ENCODE data around the gene ITGB2. TPM values are rescaled to one million over a fixed set of nuclear protein-coding genes. Genes with fewer than 3 reads are reported as not detected.

Gene ITGB2
- total RNA-seq, 2 donors from 2014 or later, result 1.6 to 2.3 TPM

DNA sequence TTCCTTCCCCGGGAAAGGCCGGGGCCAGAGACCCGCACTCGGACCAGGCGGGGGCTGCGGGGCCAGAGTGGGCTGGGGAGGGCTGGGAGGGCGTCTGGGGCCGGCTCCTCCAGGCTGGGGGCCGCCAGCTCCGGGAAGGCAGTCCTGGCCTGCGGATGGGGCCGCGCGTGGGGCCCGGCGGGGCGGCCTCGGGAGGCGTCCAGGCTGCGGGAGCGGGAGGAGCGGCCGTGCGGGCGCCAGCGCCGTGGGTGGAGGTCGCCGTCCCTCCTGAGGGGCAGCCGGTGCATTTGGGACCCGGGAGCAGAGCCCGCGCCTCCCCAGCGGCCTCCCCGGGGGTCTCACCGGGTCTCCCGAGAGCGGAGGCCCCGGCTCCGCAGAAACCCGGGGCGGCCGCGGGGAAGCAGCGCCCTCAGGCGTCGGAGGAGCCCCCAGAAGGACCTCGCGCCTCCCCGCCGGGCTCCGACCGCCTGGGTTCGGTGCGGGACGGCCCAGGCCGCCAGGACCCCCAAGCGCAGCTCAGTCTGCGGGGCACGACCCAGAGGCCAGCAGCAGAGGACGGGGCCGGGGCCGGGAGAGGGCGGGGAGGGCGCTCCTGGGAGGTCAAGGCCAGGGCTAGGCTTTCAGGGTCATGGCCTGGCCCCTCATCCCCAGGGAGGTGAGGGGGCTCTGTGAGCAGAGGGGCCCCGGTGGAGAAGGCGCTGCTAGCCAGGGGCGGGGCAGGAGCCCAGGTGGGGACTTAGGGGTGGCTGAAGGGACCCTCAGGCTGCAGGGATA is 11.9 kb upstream of the ITGB2 start:
- H3K36me3 Mint-ChIP-seq (ENCODE audit: low read depth), result no peaks in the 10 kb centered on the region
- 10% methylated on average over 15 to 68 of the region's 68 CpGs for WGBS, 2 experiments (ENCODE audit: insufficient coverage in 1 of 2, insufficient read length in 1 of 2)
- peaks cover 15% of the 10 kb centered on the region for H3K4me1 Mint-ChIP-seq
- DNase-seq, result peak; percentile 65
- no peak overlapping the region for H3K27ac Mint-ChIP-seq
- H3K27me3 ChIP-seq (ENCODE audit: control insufficient read depth, insufficient read depth, low read length, poor library complexity, severe bottlenecking), result peaks cover 63% of the 10 kb centered on the region
- no peak overlapping the region for H3K27ac ChIP-seq (ENCODE audit: low read depth, low read length)
- H3K9me3 Mint-ChIP-seq, result no peaks in the 10 kb centered on the region
- H3K4me3 Mint-ChIP-seq, result peak overlapping the region; percentile 53
- TF ChIP-seq, protein P1, sequence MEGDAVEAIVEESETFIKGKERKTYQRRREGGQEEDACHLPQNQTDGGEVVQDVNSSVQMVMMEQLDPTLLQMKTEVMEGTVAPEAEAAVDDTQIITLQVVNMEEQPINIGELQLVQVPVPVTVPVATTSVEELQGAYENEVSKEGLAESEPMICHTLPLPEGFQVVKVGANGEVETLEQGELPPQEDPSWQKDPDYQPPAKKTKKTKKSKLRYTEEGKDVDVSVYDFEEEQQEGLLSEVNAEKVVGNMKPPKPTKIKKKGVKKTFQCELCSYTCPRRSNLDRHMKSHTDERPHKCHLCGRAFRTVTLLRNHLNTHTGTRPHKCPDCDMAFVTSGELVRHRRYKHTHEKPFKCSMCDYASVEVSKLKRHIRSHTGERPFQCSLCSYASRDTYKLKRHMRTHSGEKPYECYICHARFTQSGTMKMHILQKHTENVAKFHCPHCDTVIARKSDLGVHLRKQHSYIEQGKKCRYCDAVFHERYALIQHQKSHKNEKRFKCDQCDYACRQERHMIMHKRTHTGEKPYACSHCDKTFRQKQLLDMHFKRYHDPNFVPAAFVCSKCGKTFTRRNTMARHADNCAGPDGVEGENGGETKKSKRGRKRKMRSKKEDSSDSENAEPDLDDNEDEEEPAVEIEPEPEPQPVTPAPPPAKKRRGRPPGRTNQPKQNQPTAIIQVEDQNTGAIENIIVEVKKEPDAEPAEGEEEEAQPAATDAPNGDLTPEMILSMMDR (conservative IDR thresholded peaks at IDR 0.05), result peak; percentile 56
- no peaks in the 10 kb centered on the region for H3K4me1 ChIP-seq (ENCODE audit: control insufficient read depth, insufficient read depth, low read length)
- H3K4me3 ChIP-seq (ENCODE audit: low read length), result peak overlapping the region; percentile 45
- peaks cover 66% of the 10 kb centered on the region for H3K27me3 Mint-ChIP-seq (ENCODE audit: insufficient read depth)
- H3K36me3 ChIP-seq (ENCODE audit: control insufficient read depth, insufficient read depth, low read length), result no peaks in the 10 kb centered on the region
- H3K9ac ChIP-seq (ENCODE audit: extremely low read depth, low read length, poor library complexity, severe bottlenecking), result no peak overlapping the region
- no peaks in the 10 kb centered on the region for H3K9me3 ChIP-seq (ENCODE audit: control insufficient read depth, low read length)

DNA sequence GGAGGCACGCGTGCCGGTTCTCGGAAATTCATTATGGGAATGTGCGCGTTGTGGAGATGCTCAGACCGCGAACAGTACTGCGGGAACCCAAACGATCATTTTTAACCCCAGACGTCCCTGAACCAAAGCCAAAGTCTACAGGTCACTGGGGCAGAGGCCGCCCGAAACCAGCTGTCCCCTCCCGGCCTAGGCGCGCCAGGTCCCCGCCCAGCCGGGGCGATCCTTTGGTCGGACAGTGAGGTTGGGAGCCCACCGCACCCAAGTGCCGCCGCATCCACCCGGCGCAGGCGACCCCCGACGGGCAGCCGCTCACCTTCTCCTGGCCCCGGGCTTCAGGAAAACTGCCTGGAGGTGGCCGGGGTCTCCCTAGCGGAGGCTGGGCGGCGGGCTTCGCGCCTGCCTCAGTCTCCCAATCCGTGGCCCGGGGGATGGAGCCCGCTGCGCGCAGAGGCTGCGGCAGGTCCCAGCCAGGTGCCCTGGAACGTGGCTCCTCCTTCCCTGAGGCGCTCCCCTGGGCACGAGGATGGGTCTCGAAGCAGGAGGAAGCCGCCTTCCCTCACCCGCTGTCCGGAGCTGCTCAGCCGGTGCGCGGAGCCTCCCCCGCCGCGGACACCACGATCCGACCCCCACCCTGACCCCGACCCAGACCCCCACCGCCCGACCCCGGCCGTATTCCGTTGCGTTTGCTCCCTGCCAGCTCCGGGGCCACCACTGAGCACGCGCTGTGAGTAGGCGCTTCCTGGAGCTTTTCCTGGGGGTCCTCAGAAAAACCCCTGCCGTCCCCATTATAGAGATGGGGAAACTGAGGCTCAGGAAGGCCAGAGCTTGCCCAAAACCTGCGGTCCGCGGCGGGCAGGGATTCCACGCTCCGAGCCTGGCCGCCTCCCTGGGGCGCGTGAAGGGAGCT is 11.1 kb upstream of the ITGB2 start:
- peaks cover 22% of the 10 kb centered on the region for H3K4me1 Mint-ChIP-seq
- DNase-seq, result peak; percentile 69
- Histone ChIP-seq H3K4me3 (ENCODE audit: low read length) (peak overlapping the region; percentile 45), H3K4me1 (ENCODE audit: control insufficient read depth, insufficient read depth, low read length) (peaks cover 3% of the 10 kb centered on the region), H3K27me3 (ENCODE audit: control insufficient read depth, insufficient read depth, low read length, poor library complexity, severe bottlenecking) (peaks cover 63% of the 10 kb centered on the region), H3K27ac (ENCODE audit: low read depth, low read length) (no peak overlapping the region), H3K9ac (ENCODE audit: extremely low read depth, low read length, poor library complexity, severe bottlenecking) (no peak overlapping the region), H3K9me3 (ENCODE audit: control insufficient read depth, low read length) (no peaks in the 10 kb centered on the region), H3K36me3 (ENCODE audit: control insufficient read depth, insufficient read depth, low read length) (no peaks in the 10 kb centered on the region)
- no peaks in the 10 kb centered on the region for H3K36me3 Mint-ChIP-seq (ENCODE audit: low read depth)
- H3K27ac Mint-ChIP-seq, result no peak overlapping the region
- no peaks in the 10 kb centered on the region for H3K9me3 Mint-ChIP-seq
- TF ChIP-seq, protein P1 (conservative IDR thresholded peaks at IDR 0.05), result no peak
- peaks cover 63% of the 10 kb centered on the region for H3K27me3 Mint-ChIP-seq (ENCODE audit: insufficient read depth)
- WGBS, 2 experiments (ENCODE audit: insufficient coverage in 1 of 2, insufficient read length in 1 of 2), result 4 to 9% methylated on average over 16 to 78 of the region's 78 CpGs
- peak overlapping the region; percentile 53 for H3K4me3 Mint-ChIP-seq

DNA sequence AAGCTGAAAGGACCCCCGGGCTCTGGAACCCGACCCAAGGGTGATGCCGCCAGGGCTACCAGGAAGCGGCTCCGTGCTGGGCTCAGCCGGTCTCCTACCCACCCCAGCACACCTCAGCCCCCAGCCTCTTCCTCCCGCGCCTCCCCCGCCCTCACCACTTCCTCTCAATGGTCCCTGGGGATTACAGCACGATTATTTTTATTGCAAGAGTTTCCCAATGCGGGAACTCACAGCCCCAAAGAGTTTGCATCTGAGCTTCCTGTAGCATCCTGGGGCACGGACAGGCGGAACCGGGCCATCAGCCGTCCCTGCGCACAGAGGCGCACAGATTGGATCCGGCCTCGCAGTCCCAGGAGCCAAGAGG is 10.4 kb upstream of the ITGB2 start:
- Histone ChIP-seq H3K27me3 (ENCODE audit: control insufficient read depth, insufficient read depth, low read length, poor library complexity, severe bottlenecking) (peaks cover 63% of the 10 kb centered on the region), H3K9me3 (ENCODE audit: control insufficient read depth, low read length) (no peaks in the 10 kb centered on the region), H3K4me1 (ENCODE audit: control insufficient read depth, insufficient read depth, low read length) (peaks cover 5% of the 10 kb centered on the region), H3K36me3 (ENCODE audit: control insufficient read depth, insufficient read depth, low read length) (no peaks in the 10 kb centered on the region), H3K27ac (ENCODE audit: low read depth, low read length) (no peak overlapping the region), H3K9ac (ENCODE audit: extremely low read depth, low read length, poor library complexity, severe bottlenecking) (no peak overlapping the region), H3K4me3 (ENCODE audit: low read length) (no peak overlapping the region)
- Mint-ChIP-seq H3K9me3 (no peaks in the 10 kb centered on the region), H3K4me1 (peaks cover 26% of the 10 kb centered on the region), H3K36me3 (ENCODE audit: low read depth) (no peaks in the 10 kb centered on the region), H3K27me3 (ENCODE audit: insufficient read depth) (peaks cover 63% of the 10 kb centered on the region), H3K4me3 (peak overlapping the region; percentile 53), H3K27ac (no peak overlapping the region)
- WGBS, 2 experiments (ENCODE audit: insufficient coverage in 1 of 2, insufficient read length in 1 of 2), result 14 to 25% methylated on average over 6 to 19 of the region's 19 CpGs
- TF ChIP-seq, protein P1 (conservative IDR thresholded peaks at IDR 0.05), result no peak
- no peak for DNase-seq
